HG03571 (cell line): Measurements from ENCODE around the gene GALNTL6.
"Not testable (repeated sequence)": the region's sequence is repeated elsewhere in the genome, so short reads cannot be mapped to it uniquely, and the experiment has no call there.

Experiments
- ATAC-seq: cut with Tn5 transposase; IDR thresholded peaks from one replicate; pipeline ENCODE4 v1.9.1; 2021; ENCODE audit not compliant: unreplicated experiment

GALNTL6 gene

GRCh38 chr4:172897046-172897445, 1083.8 kb downstream of the GALNTL6 start:
- ATAC-seq: no peak

GRCh38 chr4:172898715-172899114, 1085.5 kb downstream of the GALNTL6 start:
- no peak for ATAC-seq

- no peak for ATAC-seq
These were observed 1086.7 kb downstream of the GALNTL6 start for GRCh38 chr4:172899861-172900260.

- ATAC-seq: no peak
These were observed 1087.7 kb downstream of the GALNTL6 start for GRCh38 chr4:172900900-172901299.

GRCh38 chr4:172912468-172912867, 1099.3 kb downstream of the GALNTL6 start:
- not testable (repeated sequence) for ATAC-seq

- ATAC-seq: not testable (repeated sequence)
These were observed 1104.2 kb downstream of the GALNTL6 start for GRCh38 chr4:172917403-172917802.

GRCh38 chr4:172919269-172919668, 1106.1 kb downstream of the GALNTL6 start:
- no peak for ATAC-seq

GRCh38 chr4:172927096-172927814, 1114.1 kb downstream of the GALNTL6 start:
- no peak for ATAC-seq

GRCh38 chr4:172928347-172928746, 1115.1 kb downstream of the GALNTL6 start:
- ATAC-seq: no peak

GRCh38 chr4:172938072-172938829, 1125.0 kb downstream of the GALNTL6 start:
- no peak for ATAC-seq

- ATAC-seq: no peak
These were observed 1125.7 kb downstream of the GALNTL6 start for GRCh38 chr4:172938870-172939269.

- ATAC-seq: no peak
These were observed 1129.6 kb downstream of the GALNTL6 start for GRCh38 chr4:172942840-172943239.

- no peak for ATAC-seq
These were observed 1132.4 kb downstream of the GALNTL6 start for GRCh38 chr4:172945611-172946010.

GRCh38 chr4:172946503-172946902, 1133.3 kb downstream of the GALNTL6 start:
- ATAC-seq: no peak

GRCh38 chr4:172947594-172947993, 1134.4 kb downstream of the GALNTL6 start:
- ATAC-seq: no peak

- ATAC-seq: no peak
These were observed 1137.8 kb downstream of the GALNTL6 start for GRCh38 chr4:172950990-172951389.

- no peak for ATAC-seq
These were observed 1138.7 kb downstream of the GALNTL6 start for GRCh38 chr4:172951679-172952451.

GRCh38 chr4:172953896-172954568, 1140.8 kb downstream of the GALNTL6 start:
- no peak for ATAC-seq

GRCh38 chr4:172956340-172956739, 1143.1 kb downstream of the GALNTL6 start:
- ATAC-seq: not testable (repeated sequence)

GRCh38 chr4:172957216-172957615, 1144.0 kb downstream of the GALNTL6 start:
- ATAC-seq: no peak
